PFSK-1 (cell line): ENCODE measurements around the gene RTRAF.

Experiments
- FOXP2 ChIP-seq: optimal IDR thresholded peaks from 2 replicates; pipeline ENCODE3; 2011; ENCODE audit warnings: borderline replicate concordance, control low read depth, inconsistent platforms; ENCODE audit not compliant: insufficient read depth; ENCODE audit errors: extremely low read length, extremely low read depth
- POLR2AphosphoS5 ChIP-seq: IDR thresholded peaks from 2 replicates; pipeline ENCODE4 v1.6.1; 2012; ENCODE audit warnings: low read depth, mild to moderate bottlenecking, control low read depth, low read length, moderate library complexity
- SIN3A ChIP-seq: IDR thresholded peaks from 2 replicates; pipeline ENCODE4 v1.6.1; 2012; ENCODE audit warnings: mild to moderate bottlenecking, low read length, moderate library complexity, borderline replicate concordance; ENCODE audit not compliant: insufficient read depth
- TAF1 ChIP-seq: IDR thresholded peaks from 2 replicates; pipeline ENCODE4 v1.6.1; 2012; ENCODE audit warnings: low read length, control low read depth, borderline replicate concordance; ENCODE audit not compliant: insufficient read depth
- TF ChIP-seq, protein P1 (sequence below), 2 experiments: IDR thresholded peaks; 2 replicates each; pipeline versions ENCODE4 v1.6.1 to v1.8.0; 2011 to 2012; ENCODE audit warnings: low read depth in 2 of 2, low read length in 2 of 2, control low read depth in 1 of 2, inconsistent platforms in 1 of 2, mild to moderate bottlenecking in 1 of 2, moderate library complexity in 1 of 2; ENCODE audit not compliant: insufficient read depth in 1 of 2

RTRAF gene

DNA sequence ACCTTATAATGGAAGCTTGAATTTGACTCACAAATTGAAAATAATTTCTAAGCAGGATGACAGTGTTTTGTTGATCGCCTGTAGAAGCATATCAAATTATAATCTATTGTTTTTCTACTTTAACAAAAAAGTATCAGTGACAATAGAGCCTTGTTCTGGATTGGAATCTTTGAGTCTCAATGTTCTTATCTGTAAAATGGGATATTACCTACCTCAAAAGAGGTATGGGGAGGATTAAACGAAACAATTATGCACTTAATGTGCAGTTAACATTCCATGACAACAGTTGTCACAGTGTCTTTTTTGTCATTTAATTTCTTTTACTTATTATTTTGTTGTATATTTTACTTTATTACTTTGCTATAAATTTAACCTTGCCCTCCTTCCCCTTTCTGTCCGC is 1.1 kb downstream of the RTRAF start:
- TF ChIP-seq POLR2AphosphoS5 (no peak), SIN3A (no peak), FOXP2 (no peak), TAF1 (no peak)
- TF ChIP-seq, protein P1, sequence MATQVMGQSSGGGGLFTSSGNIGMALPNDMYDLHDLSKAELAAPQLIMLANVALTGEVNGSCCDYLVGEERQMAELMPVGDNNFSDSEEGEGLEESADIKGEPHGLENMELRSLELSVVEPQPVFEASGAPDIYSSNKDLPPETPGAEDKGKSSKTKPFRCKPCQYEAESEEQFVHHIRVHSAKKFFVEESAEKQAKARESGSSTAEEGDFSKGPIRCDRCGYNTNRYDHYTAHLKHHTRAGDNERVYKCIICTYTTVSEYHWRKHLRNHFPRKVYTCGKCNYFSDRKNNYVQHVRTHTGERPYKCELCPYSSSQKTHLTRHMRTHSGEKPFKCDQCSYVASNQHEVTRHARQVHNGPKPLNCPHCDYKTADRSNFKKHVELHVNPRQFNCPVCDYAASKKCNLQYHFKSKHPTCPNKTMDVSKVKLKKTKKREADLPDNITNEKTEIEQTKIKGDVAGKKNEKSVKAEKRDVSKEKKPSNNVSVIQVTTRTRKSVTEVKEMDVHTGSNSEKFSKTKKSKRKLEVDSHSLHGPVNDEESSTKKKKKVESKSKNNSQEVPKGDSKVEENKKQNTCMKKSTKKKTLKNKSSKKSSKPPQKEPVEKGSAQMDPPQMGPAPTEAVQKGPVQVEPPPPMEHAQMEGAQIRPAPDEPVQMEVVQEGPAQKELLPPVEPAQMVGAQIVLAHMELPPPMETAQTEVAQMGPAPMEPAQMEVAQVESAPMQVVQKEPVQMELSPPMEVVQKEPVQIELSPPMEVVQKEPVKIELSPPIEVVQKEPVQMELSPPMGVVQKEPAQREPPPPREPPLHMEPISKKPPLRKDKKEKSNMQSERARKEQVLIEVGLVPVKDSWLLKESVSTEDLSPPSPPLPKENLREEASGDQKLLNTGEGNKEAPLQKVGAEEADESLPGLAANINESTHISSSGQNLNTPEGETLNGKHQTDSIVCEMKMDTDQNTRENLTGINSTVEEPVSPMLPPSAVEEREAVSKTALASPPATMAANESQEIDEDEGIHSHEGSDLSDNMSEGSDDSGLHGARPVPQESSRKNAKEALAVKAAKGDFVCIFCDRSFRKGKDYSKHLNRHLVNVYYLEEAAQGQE (IDR thresholded peaks at IDR 0.05; ENCODE audit: insufficient read depth in 1 of 2, low read depth in 2 of 2, low read length in 2 of 2) = no peak

DNA sequence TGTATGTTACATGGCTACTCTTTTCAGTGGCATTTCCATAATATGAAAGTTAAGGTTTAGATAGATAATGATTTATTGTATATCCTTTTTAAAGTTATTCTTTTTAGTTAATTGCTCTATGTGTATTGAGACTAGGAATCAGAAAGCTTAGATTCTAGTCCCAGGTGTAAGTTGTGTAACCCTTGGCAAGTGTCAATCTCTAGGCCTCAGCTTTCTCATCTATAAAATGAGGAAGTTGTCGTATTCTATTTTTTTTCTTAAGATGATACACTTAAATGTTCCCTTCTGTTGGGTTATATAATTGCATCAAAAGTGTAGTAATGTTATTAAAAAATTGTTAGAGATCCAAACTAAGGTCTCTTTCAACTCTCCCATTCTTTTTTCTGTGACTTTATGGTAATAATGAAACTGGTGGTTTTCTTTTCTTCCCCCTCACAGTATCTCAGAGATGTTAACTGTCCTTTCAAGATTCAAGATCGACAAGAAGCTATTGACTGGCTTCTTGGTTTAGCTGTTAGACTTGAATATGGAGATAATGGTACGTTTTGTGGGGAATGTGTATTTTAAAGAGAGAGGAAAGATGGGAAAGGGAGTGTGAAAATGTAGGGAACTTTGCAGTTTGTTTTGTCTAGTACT is 4.1 kb downstream of the RTRAF start:
- TF ChIP-seq, protein P1 (IDR thresholded peaks at IDR 0.05; ENCODE audit: insufficient read depth in 1 of 2, low read depth in 2 of 2, low read length in 2 of 2) = no peak
- TF ChIP-seq TAF1 = no peak
- TF ChIP-seq POLR2AphosphoS5 = no peak
- TF ChIP-seq SIN3A = no peak
- no peak for TF ChIP-seq FOXP2

DNA sequence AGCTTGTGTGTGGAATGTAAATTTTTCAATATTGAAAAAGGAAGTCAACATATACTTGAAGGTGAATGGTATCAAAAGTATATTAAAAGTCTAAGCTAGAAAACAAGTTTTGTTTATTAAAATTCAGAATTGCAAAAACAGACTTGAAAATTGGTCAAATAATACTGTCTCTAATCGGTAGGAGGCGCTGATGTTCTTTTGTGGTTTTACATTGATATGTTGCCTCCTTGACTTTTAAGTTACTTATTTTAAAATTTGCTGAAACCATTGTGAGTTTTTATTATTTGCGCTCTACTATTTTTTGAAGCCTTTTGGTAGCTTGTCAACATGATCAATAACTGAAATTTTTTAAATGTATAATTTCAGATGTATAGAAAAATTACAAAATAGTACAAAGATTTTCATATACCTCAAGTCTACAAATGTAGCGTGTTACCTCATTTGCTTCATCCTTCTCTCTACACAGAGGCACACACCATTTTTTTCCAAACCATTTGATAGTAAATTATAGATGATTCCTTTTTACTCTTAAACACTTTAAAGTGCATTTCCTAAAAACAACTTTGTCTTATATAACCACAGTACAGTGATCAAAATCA is 6.9 kb downstream of the RTRAF start:
- TF ChIP-seq SIN3A (no peak), POLR2AphosphoS5 (no peak), FOXP2 (no peak), TAF1 (no peak)
- TF ChIP-seq, protein P1 (IDR thresholded peaks at IDR 0.05; ENCODE audit: insufficient read depth in 1 of 2, low read depth in 2 of 2, low read length in 2 of 2) = no peak

- TF ChIP-seq, protein P1 (IDR thresholded peaks at IDR 0.05; ENCODE audit: insufficient read depth in 1 of 2, low read depth in 2 of 2, low read length in 2 of 2) = no peak
- TF ChIP-seq TAF1 = no peak
- TF ChIP-seq POLR2AphosphoS5 = no peak
- no peak for TF ChIP-seq FOXP2
- TF ChIP-seq SIN3A = no peak
Measured at GRCh38 chr14:51998348-51998747, 9.0 kb downstream of the RTRAF start.
